Stimulated activated CD8-positive, alpha-beta memory T cell treated with anti-CD3 and anti-CD28 coated beads, Interleukin-2, amount 100 ng/mL, for 1 hour (primary cell): Measurements from ENCODE around the gene CHGA.

Experiments
- DNase-seq, 2 donors: peaks; one replicate each; pipeline ENCODE4 v3.0.0-alpha.2; 2020; ENCODE audit warnings: low read depth in 2 of 2

The CHGA gene

DNA sequence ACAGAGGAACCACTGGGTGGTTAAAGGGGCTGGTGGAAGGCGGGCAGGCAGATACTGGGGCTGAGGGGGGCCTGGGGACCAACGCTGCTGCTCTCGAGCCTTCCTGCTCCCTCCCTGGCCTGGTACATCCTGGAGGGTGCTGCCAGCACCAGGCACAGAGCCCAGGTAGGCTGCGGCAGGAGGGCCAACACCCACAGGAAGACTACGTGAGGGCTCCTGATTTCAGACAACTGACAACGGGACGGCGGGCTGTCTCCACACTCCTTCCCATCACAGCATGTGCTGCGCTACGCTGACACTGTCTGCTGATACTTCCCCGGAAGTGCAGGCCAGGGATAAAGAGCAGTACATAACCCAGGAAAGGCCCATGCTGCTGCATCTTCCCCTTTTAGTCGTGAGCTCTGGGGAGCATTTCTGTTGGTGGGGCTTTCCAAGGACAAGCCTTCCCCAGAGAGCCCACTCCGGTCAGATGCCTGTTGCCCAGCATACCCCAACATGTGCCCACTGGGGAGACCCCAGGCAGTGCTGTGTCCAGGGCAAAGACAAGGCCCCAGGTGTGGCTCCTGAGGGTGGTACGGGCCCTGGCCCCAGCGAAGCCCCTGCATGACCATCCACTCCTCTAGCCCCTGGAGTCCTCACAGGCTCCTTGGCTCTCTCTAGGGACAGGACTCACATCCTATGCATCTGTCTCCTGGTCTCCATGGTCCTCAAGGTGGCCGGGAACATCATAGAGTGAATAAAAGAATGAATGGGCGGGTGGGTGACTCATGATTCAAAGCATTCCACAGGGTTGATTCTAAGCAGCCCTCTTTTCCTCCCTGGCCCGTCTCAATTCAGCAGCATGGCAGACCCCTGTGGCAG is 38.0 kb downstream of the CHGA start:
- no peak for DNase-seq

DNA sequence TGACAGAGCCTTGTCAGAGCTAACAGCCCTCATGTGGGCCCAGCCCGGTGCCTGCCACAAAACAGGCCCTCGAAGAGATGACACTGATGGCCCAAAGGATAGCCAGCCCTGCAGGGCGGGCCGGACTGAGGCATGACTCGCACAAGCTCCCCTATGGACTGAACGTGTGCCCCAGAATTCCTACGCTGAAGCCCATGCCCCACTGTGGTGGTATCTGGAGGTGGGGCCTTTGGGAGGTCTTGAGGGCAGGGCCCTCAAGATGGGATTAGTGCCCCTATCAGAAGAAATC is 38.6 kb downstream of the CHGA start:
- DNase-seq = no peak

DNA sequence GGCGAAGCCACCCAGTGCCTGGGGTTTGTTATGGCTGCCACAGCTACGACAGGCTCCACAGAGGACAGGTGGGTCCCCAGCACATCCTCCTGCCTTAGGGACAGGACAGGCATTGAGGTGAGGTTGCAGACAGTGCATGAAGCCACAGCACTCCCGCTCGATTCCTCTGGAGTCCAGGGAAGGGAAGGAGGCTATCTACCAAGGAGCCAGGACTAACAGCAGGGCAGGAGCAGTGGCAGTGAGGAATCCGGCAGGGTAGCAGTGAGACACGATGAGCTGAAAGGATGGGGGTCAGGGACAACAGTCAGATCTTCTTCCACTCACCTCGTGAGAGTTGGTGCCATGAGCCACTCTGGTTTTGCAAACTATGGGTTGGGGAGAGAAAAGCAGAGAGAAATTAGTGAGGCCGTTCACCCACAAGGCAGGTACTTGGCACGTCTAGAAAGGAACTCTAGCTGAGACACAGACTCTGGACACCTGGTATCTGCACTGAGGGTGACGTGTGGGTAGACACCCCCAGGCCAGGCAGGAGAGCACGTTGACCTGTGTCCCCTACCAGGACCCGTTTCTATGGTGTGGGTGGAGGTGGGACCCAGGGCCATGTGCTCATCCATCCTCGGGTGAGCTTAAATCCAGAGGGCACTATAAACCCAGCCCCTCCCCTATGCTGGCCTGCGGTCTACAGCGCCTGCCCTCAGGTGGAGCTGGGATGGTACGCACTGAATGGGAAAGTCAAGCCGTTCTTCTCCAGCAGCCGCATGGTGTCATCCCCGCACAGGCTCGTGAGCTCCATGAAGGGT is 39.3 kb downstream of the CHGA start:
- DNase-seq = no peak

DNA sequence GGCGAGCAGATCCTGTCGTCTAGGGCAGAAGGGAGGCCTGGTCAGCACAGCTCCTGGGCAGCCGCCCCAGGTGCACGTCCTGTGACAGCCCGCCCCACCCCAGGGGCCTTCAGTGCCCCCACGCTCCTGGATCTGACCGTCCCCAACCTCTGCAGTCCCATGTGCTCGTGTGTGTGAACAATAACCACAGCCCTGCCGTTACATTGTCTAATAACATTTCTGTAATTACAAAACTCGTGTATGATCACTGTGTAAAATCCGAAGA is 39.8 kb downstream of the CHGA start:
- no peak for DNase-seq

DNA sequence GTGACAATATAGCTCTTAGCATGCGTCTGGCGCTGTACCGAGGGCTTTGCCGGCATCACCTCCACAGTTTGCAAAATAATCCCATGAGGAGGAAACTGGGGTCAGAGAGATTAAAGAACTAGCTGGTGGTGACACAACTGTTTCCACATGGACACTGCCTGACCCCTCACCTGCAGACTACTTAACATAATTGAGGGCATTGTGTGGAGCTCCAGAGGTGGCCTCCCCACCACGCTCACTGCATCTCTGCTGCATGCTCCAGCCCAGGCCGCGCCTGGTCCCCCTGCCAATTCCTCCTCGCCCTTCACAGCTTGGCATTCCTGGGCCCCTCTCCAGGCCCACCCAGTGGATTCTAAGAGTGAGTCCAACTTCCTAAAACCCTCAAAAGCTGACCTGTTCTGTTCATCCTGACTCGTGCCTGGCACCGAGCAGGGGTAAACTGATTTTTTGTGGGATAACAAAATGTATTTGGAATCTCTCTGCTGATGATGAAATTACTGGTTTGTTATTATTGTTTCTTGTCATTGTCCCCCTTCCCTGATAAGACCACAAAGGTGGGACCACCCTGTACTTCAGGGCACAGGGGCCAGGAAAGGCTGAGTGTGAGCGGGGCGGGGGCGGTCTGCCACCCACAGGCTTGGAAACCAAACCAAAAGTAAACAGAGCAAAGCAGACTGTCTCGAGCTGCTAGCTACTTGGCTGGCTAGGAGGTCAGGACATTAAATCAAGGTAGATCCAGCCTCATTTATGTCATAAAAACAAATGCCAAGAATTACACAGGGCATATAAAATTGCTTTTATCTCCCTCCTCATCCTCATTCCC is 40.6 kb downstream of the CHGA start:
- DNase-seq = no peak

DNA sequence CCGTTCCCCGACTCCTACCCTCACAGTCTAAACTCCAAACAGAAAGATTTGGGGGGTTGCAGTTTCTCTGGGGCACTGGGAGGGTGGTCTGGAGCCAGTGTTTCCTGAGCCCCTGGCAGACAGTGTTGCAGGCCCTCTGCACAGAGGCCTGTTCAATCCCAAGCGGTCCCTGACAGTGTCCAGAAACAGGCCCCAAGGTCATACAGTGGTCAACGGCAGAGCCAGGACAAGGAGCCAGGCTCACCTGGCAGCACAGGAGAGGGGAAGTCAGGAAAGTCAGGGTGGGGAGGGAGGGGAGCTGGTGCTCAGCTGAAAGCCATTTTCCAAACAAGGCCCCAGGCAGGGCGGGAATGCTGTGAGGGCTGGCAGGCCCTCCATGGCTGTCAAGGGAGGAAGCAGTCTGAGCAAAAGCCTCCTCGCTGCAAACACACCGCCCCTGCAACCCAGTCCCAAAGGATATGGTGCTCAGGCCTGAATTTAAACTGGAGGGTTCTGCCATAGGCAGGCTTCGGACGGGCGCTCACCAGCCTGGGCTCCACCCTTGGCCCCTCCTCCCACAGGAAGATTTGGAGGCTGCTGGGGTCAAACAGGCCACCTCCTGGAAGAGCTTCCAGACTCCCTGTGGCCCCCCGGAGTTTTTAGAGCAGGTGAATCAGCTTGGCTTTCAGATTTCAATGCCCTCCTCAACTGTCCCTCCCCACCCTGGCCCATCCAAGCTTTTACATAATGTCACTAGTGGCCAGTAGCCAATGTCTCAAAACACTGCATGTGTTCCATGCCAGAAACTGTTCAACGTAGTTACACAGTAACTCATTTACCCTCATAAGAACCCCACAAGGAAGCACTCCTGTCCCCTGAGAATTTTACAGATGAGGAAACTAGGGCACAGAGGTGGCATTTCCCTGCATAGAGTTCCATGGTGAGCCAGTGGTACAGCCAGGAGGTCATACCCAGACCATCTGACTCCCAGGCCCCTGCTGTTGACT is 41.5 kb downstream of the CHGA start:
- DNase-seq = no peak

DNA sequence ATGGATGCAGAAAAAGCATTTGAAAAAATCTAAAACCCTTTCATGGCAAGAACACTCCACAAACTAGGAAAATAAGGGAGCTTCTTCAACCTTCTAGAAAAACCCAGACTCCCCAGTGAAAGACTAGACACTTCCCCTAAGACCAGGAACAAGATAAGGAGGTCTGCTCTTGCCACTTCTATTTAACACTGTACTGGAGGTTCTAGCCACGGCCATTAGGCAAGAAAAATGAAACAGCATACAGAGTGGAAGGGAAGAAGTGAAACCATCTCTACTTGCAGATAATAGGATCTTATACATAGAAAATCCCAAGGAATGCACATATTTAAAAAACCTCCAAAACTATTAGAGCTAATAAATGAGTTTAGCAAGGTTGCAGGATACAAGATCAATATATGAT is 42.3 kb downstream of the CHGA start:
- no peak for DNase-seq

DNA sequence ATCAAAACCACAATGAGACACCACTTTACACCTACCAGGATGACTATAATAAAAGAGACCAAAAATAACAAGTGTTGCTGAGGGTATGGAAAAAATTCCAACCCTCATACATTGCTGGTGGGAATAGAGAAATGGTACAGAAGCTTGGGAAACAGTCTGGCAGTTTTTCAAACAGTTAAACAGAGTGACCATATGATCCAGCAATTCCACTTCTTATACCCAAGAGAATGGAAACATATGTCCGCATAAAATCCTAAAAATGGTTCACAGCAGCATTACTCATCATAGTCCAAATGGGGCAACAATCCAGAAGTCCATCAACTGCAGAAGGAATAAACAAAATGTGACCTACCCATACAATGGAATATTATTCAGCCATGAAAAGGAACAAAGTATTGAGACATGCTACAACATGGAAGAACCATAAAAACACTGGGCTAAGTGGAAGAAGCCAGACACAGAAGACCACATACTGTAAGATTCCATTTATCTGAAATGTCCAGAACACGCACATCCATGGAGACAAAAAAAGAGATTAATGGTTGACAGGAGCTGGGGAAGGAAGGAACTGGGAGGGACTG is 44.5 kb downstream of the CHGA start:
- no peak for DNase-seq

DNA sequence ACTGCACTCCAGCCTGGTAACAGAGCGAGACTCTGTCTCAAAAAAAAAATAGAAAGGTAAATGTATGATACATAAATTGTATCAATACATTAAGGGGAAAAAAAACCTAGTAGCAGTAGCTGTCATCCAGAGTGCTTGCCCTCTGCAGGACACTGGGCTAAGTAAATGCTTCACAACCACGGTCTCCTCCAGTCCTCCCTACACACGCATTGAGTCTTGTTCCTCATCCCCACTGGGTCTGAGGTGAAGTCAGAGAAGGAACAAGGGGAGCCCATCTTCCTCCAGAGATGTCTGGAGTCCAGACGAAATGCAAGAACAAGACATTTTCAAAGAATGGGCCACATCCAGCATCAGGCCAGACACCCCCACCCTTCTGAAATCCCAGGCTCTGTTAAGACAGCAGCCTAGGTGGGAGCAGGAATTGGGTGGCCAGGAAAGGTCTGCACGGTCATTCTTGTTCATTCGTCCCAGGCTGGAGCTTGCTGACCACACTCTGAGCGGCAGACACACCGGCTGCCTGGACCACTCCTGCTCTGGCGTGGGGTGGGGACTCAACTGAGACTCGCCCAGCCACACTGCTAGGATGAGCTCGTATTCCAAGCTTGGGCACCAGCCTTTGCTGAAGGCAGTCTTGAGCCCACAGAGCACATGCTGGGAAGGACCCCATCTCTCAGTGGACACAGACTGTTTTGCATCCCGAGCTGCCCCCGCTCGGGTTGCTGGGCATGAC is 45.5 kb downstream of the CHGA start:
- no peak for DNase-seq

DNA sequence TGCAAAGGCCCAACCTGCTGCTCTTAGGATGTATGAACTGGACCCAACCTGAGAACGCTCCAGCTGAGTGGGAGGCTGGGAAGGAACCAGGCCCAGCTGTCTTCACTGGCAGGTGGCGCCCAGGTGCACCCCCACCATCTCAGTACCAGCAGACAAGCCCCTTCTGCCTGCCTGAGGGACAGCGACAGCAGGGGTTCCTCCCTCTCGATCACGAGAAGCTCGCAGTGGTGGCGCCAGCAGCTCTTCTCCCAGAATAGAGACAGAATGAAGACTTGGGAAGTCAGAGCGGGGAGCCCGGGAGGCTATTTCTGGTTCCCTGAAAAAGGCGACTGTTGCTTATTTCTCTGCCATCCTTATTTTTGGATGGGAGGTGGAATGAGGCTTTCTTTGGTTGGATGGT is 46.5 kb downstream of the CHGA start:
- no peak for DNase-seq

DNA sequence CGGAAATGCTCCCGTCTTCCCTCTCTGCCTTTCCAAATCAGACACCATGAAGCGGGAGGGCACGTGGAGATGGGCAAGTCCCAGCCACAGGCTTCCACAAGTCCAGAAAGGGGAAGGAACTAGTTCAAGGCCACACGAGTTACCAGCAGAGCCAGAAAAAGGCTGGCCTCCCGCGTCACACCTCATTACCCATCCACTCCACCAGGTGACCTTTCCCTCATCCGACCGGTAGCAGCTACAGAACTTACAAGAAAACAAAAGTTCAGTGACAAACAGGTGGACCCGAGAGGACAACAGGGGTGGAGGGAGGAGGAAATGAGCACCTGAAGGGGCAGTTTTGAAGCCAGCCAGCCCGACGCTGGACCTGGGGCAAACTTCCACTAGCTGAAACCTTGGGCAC is 46.9 kb downstream of the CHGA start:
- DNase-seq = no peak

DNA sequence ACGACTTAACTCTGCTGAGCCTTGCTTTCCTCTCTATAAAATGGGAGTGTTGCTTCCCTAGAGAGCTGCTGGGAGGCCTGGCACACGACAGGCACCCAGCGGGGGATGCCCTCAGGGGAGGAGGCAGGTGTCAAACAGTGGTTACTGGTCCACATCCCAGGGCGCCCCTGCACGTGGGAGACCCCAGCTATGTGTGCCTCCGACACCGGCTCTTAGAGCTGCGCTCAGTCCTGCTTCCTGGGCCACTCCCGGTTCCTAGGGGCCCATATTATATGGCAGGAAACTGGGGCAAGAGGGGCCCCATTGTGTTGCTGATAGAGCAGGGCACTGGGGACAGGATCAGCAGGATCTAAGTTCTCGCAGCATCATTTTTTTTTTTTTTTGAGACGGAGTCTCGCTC is 47.3 kb downstream of the CHGA start:
- DNase-seq = no peak

DNA sequence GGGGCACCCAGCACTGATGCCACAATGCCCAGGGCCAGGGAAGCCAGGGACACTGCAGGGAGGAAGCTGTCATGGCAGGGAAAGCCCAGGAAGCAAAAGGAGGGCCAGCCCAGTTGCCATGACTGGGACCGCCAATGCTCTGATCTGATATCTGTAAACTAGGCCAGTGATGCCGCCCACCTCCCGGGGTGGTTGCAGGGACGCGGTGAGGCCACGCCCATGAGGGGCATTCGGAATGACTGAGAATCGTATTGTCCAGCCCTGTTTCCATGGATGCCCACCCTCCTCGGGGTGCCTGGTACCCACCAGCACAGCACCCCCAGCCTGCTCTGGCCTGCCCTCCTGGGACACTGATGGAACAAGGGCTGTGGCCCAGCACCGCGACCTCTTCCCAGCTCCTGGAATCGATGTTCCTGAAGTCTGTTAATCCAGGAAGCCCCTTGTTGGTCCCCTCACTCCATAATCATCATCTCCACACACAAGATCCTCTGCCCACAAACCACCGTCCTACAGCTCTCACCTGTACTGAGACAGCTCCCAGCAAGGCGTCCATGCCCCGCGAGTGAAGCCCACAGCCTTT is 48.7 kb downstream of the CHGA start:
- DNase-seq = no peak

DNA sequence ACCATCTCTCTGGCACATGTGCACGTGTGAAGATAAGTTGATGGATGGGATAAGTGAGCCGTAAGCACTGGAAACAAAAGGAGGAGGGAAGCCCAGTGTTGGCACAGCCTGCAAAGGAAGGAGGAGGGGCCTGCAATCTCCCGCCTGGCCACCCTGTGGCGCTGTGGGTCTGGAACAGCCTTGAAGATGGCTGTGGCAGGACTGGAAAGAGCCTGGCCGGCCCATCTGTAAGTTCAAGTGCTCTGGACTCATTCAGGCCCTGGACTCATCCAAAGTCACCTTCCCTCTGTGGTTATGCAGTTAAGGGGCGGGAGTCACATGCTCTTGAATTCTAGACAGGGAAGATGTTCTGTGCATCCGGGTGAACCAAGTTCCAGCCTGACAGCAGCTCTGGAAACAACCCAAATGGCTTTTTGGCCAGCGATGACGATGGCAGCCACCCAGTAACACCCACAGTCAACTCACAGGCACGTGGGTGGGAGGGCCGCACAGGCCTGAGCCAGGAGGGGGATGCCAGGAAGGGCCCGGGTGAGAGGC is 50.4 kb downstream of the CHGA start:
- no peak for DNase-seq

DNA sequence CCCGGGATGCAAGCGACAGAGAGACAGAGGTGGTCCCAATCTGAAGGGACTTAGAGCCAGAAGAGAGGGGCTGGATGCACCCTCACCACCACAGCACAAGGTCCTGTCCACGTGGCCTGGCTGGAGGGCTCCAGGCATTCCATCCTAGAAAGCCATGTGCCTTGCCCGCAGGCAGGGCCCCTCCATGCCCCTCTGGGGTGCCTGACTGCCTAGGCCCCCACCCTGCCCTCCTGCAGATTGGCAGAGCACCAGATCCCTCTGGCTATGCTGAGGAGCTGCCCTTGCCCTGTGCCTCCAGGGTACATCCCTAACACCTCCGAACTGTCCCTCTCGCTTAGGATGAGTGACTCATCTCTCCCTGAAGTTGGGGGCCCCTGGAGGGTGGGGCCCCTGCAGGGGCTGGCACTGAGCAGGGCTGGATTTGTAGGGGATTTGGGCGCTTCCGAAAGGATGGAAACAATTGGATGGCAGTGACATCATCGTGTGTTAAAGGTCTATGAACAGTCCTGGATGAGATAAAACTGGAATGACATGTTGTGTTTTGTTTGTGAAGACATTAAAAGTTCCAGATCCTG is 50.9 kb downstream of the CHGA start:
- DNase-seq = no peak

DNA sequence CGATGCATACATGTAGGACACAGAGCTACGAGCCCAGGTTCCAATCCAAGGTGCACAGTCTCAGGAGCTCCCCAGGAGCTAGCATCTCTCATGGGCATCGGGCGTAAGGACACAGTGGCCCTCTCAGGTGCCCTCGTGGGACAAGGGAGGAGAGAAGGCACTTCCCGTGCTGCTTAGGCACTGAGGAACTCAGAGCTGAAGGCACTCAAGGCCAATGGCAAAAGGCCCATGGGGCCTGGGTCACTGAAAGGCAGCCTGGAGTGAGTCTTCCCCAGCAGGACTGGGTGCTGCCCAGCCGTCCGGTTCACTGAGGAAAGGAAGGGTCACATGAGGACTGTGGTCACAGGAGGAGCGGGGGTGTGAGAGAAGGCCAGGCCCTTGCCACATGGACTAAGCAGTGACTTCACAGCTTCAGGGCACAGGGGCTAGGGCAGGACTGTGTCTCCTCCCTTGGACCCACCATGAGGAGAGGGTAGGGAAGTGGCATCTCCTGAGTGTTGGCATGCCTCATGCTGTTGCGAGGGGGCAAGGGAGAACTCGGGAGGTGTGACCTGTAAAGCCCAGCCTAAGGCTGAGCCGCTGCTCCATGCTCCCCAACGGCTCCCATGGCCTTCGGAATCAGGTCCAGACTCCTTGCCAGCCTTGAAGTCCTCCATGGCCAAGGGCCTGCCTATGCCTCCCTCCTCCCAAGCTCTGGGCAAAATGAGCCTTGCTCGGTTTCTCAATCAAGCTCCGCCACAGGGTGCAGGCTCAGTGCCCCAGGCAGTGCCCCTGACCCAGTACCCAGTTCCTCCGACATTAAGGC is 51.8 kb downstream of the CHGA start:
- no peak for DNase-seq

DNA sequence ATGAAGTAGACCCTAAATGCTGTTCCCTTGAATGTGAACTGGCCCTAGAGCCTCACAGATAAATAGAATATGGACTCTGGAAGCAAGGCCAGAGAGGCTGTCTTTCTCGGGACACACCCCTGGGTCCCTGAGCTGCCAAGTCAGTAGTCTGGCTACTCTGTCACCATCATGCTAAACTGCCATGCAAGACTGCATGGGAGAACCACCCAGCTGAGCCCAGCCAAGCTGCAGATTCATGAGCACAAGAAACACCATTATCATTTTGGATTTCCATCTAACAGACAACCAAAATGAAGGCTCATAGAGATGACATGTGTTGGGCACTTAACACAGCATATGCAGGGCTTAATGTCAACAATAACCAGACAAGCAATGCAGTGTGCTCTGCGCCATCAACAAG is 53.3 kb downstream of the CHGA start:
- no peak for DNase-seq

DNA sequence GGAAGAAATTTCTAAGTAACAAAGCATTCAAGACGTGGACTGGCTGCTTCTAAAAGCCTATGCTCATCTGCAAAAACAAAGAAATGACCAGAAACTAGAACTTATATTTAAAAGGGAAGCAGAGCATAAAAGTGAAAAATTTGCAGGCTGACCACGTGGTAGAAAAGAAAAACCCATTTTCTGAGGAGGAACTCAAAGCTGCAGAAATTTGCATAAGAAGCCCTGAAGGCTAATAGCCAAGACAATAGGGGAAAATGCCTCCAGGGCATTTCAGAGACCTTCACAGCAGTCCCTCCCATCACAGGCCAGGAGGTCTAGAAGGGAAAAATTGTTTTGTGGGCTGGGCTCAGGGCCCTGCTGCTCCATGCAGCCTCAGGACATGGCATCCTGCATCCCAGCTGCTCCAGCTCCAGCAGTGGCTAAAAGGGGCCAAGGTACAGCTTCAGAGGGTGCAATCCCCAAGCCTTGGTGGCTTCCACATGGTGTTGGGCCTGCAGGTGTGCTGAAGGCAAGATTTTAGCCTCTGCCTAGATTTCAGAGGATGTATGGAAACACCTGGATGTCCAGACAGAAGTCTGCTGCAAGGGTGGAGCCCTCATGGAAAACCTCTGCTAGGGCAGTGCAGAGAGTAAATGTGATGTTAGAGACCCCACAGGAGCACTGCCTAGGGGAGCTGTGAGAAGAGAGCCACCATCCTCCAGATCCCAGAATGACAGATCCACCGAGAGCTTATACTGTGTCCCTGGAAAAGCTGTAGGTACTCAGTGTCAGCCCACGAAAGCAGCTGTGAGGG is 55.5 kb downstream of the CHGA start:
- DNase-seq = no peak
